ENCODE measurements around the gene MTA3. TPM values are rescaled to one million over a fixed set of nuclear protein-coding genes. Genes with fewer than 3 reads are reported as not detected.

Gene MTA3
- total RNA-seq, 1 donor from 2014 or later = 117 TPM

DNA sequence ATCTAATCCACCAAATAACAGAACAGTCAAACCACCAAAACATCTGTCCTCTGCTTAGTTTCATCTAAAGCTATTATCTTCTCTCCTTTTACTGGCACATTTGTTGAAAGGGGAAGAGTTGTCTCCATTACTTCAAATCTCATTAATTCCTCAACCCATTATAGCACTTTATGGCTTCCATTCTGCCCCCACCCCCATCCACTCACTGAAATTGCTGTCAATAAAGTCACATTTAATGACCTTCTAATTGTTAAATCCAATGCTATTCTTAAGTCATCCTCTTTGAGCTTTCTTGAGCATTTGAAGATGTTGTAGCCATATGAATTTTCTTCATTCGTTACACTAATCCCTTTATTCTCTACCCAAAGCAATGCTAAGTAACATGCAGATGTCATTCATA, 190.3 kb downstream of the MTA3 start:
- no peaks in the 10 kb centered on the region for H3K9me3 Mint-ChIP-seq
- H3K27ac Mint-ChIP-seq = no peak overlapping the region
- no peak for DNase-seq (ENCODE audit: low spot score)
- H3K4me1 Mint-ChIP-seq = peaks cover 12% of the 10 kb centered on the region
- H3K4me1 ChIP-seq = no peaks in the 10 kb centered on the region
- TF ChIP-seq EZH2 (IDR thresholded peaks at IDR 0.05) = no peak
- TF ChIP-seq, protein P1, sequence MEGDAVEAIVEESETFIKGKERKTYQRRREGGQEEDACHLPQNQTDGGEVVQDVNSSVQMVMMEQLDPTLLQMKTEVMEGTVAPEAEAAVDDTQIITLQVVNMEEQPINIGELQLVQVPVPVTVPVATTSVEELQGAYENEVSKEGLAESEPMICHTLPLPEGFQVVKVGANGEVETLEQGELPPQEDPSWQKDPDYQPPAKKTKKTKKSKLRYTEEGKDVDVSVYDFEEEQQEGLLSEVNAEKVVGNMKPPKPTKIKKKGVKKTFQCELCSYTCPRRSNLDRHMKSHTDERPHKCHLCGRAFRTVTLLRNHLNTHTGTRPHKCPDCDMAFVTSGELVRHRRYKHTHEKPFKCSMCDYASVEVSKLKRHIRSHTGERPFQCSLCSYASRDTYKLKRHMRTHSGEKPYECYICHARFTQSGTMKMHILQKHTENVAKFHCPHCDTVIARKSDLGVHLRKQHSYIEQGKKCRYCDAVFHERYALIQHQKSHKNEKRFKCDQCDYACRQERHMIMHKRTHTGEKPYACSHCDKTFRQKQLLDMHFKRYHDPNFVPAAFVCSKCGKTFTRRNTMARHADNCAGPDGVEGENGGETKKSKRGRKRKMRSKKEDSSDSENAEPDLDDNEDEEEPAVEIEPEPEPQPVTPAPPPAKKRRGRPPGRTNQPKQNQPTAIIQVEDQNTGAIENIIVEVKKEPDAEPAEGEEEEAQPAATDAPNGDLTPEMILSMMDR (IDR thresholded peaks at IDR 0.05) = no peak
- TF ChIP-seq EZH2phosphoT487 (IDR thresholded peaks at IDR 0.05) = no peak
- H3K4me3 ChIP-seq = no peak overlapping the region
- H3K27me3 Mint-ChIP-seq (ENCODE audit: insufficient read depth, low read depth) = peaks cover 2% of the 10 kb centered on the region
- no peaks in the 10 kb centered on the region for H4K20me1 ChIP-seq (ENCODE audit: low read depth)
- peaks cover 3% of the 10 kb centered on the region for H3K36me3 Mint-ChIP-seq
- H3K79me2 ChIP-seq (ENCODE audit: low read depth) = no peaks in the 10 kb centered on the region
- no peak overlapping the region for H3K4me2 ChIP-seq
- no peak overlapping the region for H2AFZ ChIP-seq (replicated peaks)
- no peaks in the 10 kb centered on the region for H3K9me3 ChIP-seq (ENCODE audit: low read depth)
- no peak overlapping the region for H3K4me3 Mint-ChIP-seq
- H3K27me3 ChIP-seq = no peaks in the 10 kb centered on the region
- H3K27ac ChIP-seq = no peak overlapping the region
- H3K36me3 ChIP-seq = no peaks in the 10 kb centered on the region
- no peaks in the 10 kb centered on the region for H3F3A ChIP-seq (ENCODE audit: low read depth)
- H3K9ac ChIP-seq = no peak overlapping the region

DNA sequence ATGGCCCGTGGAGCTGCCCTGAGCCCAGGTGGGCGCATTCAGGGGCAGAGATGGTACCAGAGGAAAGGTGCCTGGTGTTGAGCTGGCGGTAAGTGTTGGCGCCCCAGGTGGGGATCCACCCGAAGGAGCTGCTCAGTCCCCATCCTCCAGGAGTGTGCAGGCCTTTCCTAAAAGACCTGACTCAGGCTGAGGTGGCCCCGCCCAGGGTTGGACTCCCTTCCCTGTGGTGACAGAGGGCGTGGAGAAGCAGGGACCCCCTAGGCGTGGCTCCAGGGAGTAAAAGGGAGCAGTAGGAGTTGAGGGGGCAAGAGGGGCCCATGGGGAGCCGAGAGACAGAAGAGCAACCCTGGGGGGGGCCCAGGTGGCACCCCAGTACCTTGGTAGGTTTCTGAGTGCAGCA, 193.1 kb downstream of the MTA3 start:
- Histone ChIP-seq H3K36me3 (no peaks in the 10 kb centered on the region), H3K79me2 (ENCODE audit: low read depth) (no peaks in the 10 kb centered on the region), H4K20me1 (ENCODE audit: low read depth) (no peaks in the 10 kb centered on the region), H3K4me2 (no peak overlapping the region), H3K4me3 (no peak overlapping the region), H3K27ac (no peak overlapping the region), H2AFZ (replicated peaks) (no peak overlapping the region), H3K9ac (no peak overlapping the region), H3K9me3 (ENCODE audit: low read depth) (no peaks in the 10 kb centered on the region), H3K4me1 (no peaks in the 10 kb centered on the region), H3K27me3 (no peaks in the 10 kb centered on the region), H3F3A (ENCODE audit: low read depth) (no peaks in the 10 kb centered on the region)
- peaks cover 6% of the 10 kb centered on the region for H3K36me3 Mint-ChIP-seq
- no peak overlapping the region for H3K27ac Mint-ChIP-seq
- no peak for TF ChIP-seq EZH2 (IDR thresholded peaks at IDR 0.05)
- TF ChIP-seq, protein P1 (IDR thresholded peaks at IDR 0.05) = no peak
- no peak for TF ChIP-seq EZH2phosphoT487 (IDR thresholded peaks at IDR 0.05)
- DNase-seq (ENCODE audit: low spot score) = no peak
- no peaks in the 10 kb centered on the region for H3K9me3 Mint-ChIP-seq
- H3K27me3 Mint-ChIP-seq (ENCODE audit: insufficient read depth, low read depth) = no peaks in the 10 kb centered on the region
- H3K4me3 Mint-ChIP-seq = no peak overlapping the region
- peaks cover 7% of the 10 kb centered on the region for H3K4me1 Mint-ChIP-seq

DNA sequence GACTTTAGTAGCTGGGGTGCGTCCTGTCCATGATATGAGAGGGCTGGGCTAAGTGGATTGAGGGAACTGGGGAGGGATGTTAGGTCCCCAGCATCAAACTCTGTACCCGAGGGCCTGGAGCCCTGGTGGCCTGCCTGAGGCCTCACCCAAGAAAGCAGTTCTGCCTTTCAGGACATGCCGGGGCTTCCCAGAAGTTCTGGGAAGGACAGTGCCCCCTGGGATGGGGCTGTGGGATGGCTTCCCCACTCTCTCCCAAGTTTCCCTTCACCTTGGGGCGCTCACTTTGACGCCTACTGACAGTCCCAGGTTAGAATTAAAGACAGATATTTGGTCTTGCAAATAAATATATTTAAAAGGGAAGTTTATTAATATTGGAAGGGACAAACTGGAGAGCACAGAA, 193.7 kb downstream of the MTA3 start:
- Histone ChIP-seq H3K27me3 (no peaks in the 10 kb centered on the region), H3K79me2 (ENCODE audit: low read depth) (no peaks in the 10 kb centered on the region), H3F3A (ENCODE audit: low read depth) (no peaks in the 10 kb centered on the region), H3K9me3 (ENCODE audit: low read depth) (no peaks in the 10 kb centered on the region), H3K9ac (no peak overlapping the region), H3K4me3 (no peak overlapping the region), H3K27ac (no peak overlapping the region), H3K4me2 (no peak overlapping the region), H4K20me1 (ENCODE audit: low read depth) (no peaks in the 10 kb centered on the region), H2AFZ (replicated peaks) (no peak overlapping the region), H3K36me3 (no peaks in the 10 kb centered on the region), H3K4me1 (no peaks in the 10 kb centered on the region)
- TF ChIP-seq, protein P1 (IDR thresholded peaks at IDR 0.05) = no peak
- TF ChIP-seq EZH2phosphoT487 (IDR thresholded peaks at IDR 0.05) (no peak), EZH2 (IDR thresholded peaks at IDR 0.05) (no peak)
- Mint-ChIP-seq H3K4me3 (no peak overlapping the region), H3K4me1 (peaks cover 3% of the 10 kb centered on the region), H3K27ac (no peak overlapping the region), H3K36me3 (peaks cover 6% of the 10 kb centered on the region), H3K9me3 (no peaks in the 10 kb centered on the region), H3K27me3 (ENCODE audit: insufficient read depth, low read depth) (peaks cover 3% of the 10 kb centered on the region)
- no peak for DNase-seq (ENCODE audit: low spot score)
